ENCODE measurements around the gene GDI1.

GDI1 gene

GRCh38 chrX:154436374-154436982, 476 bp upstream of the GDI1 start:
- peak overlapping the region; percentile 35 for H3K4me3 ChIP-seq (ENCODE audit: low read depth, low read length)

GRCh38 chrX:154437971-154438893, 1.3 kb downstream of the GDI1 start:
- H3K4me3 ChIP-seq (ENCODE audit: low read depth, low read length), result peak overlapping the region; percentile 65

- no peak overlapping the region for H3K4me3 ChIP-seq (ENCODE audit: low read depth, low read length)
Measured at GRCh38 chrX:154439841-154440240, 2.9 kb downstream of the GDI1 start.

GRCh38 chrX:154440623-154441357, 3.8 kb downstream of the GDI1 start:
- no peak overlapping the region for H3K4me3 ChIP-seq (ENCODE audit: low read depth, low read length)

GRCh38 chrX:154441564-154441963, 4.6 kb downstream of the GDI1 start:
- no peak overlapping the region for H3K4me3 ChIP-seq (ENCODE audit: low read depth, low read length)

- no peak overlapping the region for H3K4me3 ChIP-seq (ENCODE audit: low read depth, low read length)
Measured at GRCh38 chrX:154441984-154442707, 5.2 kb downstream of the GDI1 start.

GRCh38 chrX:154443479-154443910, 6.5 kb downstream of the GDI1 start:
- peak overlapping the region; percentile 17 for H3K4me3 ChIP-seq (ENCODE audit: low read depth, low read length)

- H3K4me3 ChIP-seq (ENCODE audit: low read depth, low read length), result peak within 1 kb of the TSS; percentile 30
Measured at GRCh38 chrX:154443992-154444754, 7.2 kb downstream of the GDI1 start, which contains the start of gene FAM50A. TSS of gene FAM50A (plus strand) at chrX:154444141. CDS start at chrX:154444236, 95 bp downstream.

GRCh38 chrX:154444755-154445246, 7.8 kb downstream of the GDI1 start:
- peak overlapping the region; percentile 30 for H3K4me3 ChIP-seq (ENCODE audit: low read depth, low read length)

- H3K4me3 ChIP-seq (ENCODE audit: low read depth, low read length), result no peak overlapping the region
Measured at GRCh38 chrX:154445776-154446175, 8.8 kb downstream of the GDI1 start.

- H3K4me3 ChIP-seq (ENCODE audit: low read depth, low read length), result no peak overlapping the region
Measured at GRCh38 chrX:154446430-154446829, 9.5 kb downstream of the GDI1 start.

GRCh38 chrX:154448484-154448883, 11.5 kb downstream of the GDI1 start:
- H3K4me3 ChIP-seq (ENCODE audit: low read depth, low read length), result no peak overlapping the region

- no peak overlapping the region for H3K4me3 ChIP-seq (ENCODE audit: low read depth, low read length)
Measured at GRCh38 chrX:154449618-154450017, 12.7 kb downstream of the GDI1 start.

GRCh38 chrX:154450312-154450711, 13.4 kb downstream of the GDI1 start:
- H3K4me3 ChIP-seq (ENCODE audit: low read depth, low read length), result no peak overlapping the region

GRCh38 chrX:154452823-154453222, 15.9 kb downstream of the GDI1 start:
- no peak overlapping the region for H3K4me3 ChIP-seq (ENCODE audit: low read depth, low read length)

GRCh38 chrX:154457491-154458115, 20.6 kb downstream of the GDI1 start:
- no peak overlapping the region for H3K4me3 ChIP-seq (ENCODE audit: low read depth, low read length)

GRCh38 chrX:154458116-154458953, 21.4 kb downstream of the GDI1 start, which contains the start of gene PLXNA3:
TSS of gene PLXNA3 (plus strand) at chrX:154458281. CDS start at chrX:154460184, 1,903 bp downstream.
- H3K4me3 ChIP-seq (ENCODE audit: low read depth, low read length), result peak within 1 kb of the TSS; percentile 37

Data from iPS-11a (cell line).